Metanephros (tissue), 1 donor: ENCODE measurements around the gene CALML3. TPM values are rescaled to one million over a fixed set of nuclear protein-coding genes. Genes with fewer than 3 reads are reported as not detected.

Source experiments
- total RNA-seq: library from RNA; depleted of rRNA; stranded (reverse); fragments of >200 nt; gene quantifications from one replicate; pipeline ENCODE4 v1.2.3, GENCODE V29; 2014

Gene CALML3
- total RNA-seq = not detected

DNA sequence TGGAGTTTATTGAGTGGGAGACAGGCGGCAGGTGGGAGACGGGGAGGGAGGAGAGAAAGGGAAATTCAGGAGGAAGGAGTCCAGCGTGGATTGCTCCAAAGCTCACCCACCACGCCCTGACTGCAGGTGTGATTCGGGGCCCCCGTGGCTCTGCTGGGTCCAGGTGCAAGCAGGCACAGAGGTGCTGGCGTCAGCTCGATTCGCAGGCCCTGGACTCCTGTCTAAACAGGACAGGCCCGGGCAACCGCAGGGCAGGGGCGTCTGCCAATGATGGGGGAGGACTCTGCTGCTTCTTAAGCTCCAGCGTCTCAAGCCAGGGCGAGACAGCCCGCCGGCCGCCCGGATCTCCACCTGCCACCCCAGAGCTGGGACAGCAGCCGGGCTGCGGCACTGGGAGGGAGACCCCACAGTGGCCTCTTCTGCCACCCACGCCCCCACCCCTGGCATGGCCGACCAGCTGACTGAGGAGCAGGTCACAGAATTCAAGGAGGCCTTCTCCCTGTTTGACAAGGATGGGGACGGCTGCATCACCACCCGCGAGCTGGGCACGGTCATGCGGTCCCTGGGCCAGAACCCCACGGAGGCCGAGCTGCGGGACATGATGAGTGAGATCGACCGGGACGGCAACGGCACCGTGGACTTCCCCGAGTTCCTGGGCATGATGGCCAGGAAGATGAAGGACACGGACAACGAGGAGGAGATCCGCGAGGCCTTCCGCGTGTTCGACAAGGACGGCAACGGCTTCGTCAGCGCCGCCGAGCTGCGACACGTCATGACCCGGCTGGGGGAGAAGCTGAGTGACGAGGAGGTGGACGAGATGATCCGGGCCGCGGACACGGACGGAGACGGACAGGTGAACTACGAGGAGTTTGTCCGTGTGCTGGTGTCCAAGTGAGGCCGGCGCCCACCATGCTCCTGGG, at the start of gene CALML3:
Gene CALML3, plus strand, starts transcription at position 321 of the 920 bp plus-strand sequence. Its CDS starts 125 bp downstream, at position 446.

DNA sequence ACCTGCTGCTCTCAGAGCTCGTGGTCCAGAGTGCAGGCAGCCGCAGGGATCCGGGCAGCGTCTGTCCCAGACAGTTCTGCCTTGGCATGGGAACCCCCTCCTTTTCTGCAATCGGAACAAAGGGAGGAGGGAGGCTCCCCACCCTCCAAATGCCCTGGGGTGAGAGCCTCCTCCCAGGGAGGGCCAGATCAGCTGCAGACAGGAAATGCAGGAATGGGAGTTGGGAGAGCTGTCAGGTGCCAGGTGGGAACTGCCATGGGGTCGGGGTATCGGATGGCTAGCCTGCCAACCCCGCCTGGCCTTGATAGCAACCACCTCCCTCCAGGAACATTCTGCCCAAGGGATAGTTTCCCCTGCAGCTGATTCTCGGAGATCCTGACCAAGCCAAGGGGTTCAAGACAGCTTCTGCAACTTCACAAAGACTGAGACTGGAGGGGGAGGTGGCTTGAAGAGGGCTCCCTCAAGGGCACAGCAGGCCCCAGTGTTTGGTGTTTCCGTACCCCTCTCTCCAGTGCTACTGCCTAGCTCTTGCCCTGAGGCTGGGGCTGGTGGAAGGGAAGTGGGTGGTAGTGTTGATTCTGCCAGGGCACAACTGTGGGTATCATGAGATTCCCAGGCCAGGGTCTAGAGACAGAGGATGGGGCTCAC, 25.1 kb upstream of the CALML3 start, which contains the start of gene CALML5:
Gene CALML5, minus strand, starts transcription at position 78 of the 648 bp plus-strand sequence. CDS start 132 bp downstream, outside the sequence.

Other genes with a start within 250 kb of the CALML3 start
- not detected for gene UCN3, start 160.0 kb upstream of the CALML3 start, total RNA-seq
- gene TUBAL3, start 120.1 kb upstream of the CALML3 start, total RNA-seq = not detected
- gene NET1, start 112.4 kb upstream of the CALML3 start, total RNA-seq = 121 TPM
- not detected for gene CALML5, start 25.4 kb upstream of the CALML3 start, total RNA-seq
- 12.8 TPM for gene ASB13, start 141.6 kb downstream of the CALML3 start, total RNA-seq
- 54.5 TPM for gene TASOR2, start 159.9 kb downstream of the CALML3 start, total RNA-seq